ENCODE data around the gene MYRIP. TPM values are rescaled to one million over a fixed set of nuclear protein-coding genes. Genes with fewer than 3 reads are reported as not detected.
"Not testable (repeated sequence)": the region's sequence is repeated elsewhere in the genome, so short reads cannot be mapped to it uniquely, and the experiment has no call there.

Gene MYRIP
- total and polyA plus RNA-seq, 3 donors from 2014 or later = 2.4 to 5.8 (median 4.8) TPM

DNA sequence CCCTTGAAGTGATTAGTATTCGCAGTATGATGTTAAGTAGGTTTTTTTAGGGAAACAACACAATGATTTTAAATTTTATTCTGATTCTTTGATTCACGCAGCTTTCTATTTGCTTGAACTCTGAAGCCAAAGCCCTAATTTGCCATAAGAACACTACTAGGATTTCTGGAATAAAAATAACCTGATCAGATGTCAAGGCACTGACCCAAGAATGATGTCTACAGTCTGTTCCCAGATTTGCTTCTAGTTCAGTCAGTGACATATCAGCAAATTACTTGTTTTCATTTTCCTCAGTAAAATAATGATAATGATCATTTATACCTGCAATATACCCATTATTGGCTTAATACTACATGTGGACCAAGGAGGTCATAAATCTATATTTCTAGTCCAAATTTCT is 320.6 kb downstream of the MYRIP start:
- Histone ChIP-seq H3K27ac (no peak overlapping the region), H3K4me3 (no peak overlapping the region), H3K4me1 (no peaks in the 10 kb centered on the region), H3K9me3 (no peaks in the 10 kb centered on the region), H3K36me3 (ENCODE audit: low read depth, missing control alignments) (no peaks in the 10 kb centered on the region), H3K27me3 (no peaks in the 10 kb centered on the region)
- no peak for DNase-seq
- WGBS, 2 donors = 79 to 91% methylated on average over 2 of the region's 2 CpGs
- TF ChIP-seq POLR2A (IDR thresholded peaks at IDR 0.05) = no peak
- TF ChIP-seq, protein P1, sequence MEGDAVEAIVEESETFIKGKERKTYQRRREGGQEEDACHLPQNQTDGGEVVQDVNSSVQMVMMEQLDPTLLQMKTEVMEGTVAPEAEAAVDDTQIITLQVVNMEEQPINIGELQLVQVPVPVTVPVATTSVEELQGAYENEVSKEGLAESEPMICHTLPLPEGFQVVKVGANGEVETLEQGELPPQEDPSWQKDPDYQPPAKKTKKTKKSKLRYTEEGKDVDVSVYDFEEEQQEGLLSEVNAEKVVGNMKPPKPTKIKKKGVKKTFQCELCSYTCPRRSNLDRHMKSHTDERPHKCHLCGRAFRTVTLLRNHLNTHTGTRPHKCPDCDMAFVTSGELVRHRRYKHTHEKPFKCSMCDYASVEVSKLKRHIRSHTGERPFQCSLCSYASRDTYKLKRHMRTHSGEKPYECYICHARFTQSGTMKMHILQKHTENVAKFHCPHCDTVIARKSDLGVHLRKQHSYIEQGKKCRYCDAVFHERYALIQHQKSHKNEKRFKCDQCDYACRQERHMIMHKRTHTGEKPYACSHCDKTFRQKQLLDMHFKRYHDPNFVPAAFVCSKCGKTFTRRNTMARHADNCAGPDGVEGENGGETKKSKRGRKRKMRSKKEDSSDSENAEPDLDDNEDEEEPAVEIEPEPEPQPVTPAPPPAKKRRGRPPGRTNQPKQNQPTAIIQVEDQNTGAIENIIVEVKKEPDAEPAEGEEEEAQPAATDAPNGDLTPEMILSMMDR (IDR thresholded peaks at IDR 0.05) = no peak
- intact Hi-C loops (cut with DNase I; ENCODE audit: low total_unique reads) = no loop called here

DNA sequence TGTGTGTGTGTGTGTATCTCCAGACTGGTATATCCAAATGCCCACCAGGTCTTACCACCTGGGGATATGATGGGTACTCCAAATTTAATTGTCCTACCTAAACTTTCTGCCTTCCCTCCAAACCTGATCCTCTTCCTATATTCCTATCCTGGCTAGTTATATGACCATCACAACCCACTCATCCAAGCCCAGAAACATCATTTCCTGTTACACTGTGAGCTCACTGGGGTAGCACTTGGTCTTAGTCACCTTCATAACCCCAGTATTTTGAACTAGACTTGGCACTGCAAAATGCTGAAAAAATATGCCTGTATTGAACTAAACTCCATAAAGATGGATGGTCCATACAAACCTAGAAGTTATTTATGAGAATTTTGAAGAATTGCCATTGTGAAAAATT is 321.3 kb downstream of the MYRIP start:
- no peak for DNase-seq
- TF ChIP-seq, protein P1 (IDR thresholded peaks at IDR 0.05) = no peak
- TF ChIP-seq POLR2A (IDR thresholded peaks at IDR 0.05) = no peak

DNA sequence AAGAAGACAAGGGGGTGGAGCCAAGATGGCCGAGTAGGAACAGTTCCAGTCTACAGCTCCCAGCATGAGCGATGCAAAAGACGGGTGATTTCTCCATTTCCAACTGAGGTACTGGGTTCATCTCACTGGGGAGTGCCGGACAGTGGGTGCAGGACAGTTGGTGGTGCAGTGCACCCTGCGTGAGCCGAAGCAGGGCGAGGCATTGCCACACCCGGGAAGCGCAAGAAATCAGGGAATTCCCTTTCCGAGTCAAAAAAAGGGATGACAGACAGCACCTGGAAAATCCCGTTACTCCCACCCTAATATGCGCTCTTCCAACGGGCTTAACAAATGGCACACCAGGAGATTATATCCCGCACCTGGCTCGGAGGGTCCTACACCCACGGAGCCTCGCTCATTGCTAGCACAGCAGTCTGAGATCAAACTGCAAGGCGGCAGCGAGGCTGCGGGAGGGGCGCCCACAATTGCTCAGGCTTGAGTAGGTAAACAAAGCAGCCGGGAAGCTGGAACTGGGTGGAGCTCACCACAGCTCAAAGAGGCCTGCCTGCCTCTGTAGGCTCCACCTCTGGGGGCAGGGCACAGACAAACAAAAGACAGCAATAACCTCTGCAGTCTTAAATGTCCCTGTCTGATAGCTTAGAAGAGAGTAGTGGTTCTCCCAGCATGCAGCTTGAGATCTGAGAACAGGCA is 324.6 kb downstream of the MYRIP start:
- intact Hi-C loops (cut with DNase I; ENCODE audit: low total_unique reads); H3K4me1 ChIP-seq; H3K36me3 ChIP-seq (ENCODE audit: low read depth, missing control alignments); H3K27ac ChIP-seq; DNase-seq; H3K4me3 ChIP-seq; H3K27me3 ChIP-seq; H3K9me3 ChIP-seq: not testable (repeated sequence)
- 90 to 94% methylated on average over 19 to 22 of the region's 22 CpGs for WGBS, 2 donors

More for the DNA sequence above, 321.3 kb downstream of the MYRIP start:
- no peak overlapping the region for H3K27ac ChIP-seq
- H3K36me3 ChIP-seq (ENCODE audit: low read depth, missing control alignments) = no peaks in the 10 kb centered on the region
- H3K4me3 ChIP-seq = no peak overlapping the region
- intact Hi-C loops (cut with DNase I; ENCODE audit: low total_unique reads) = no loop called here
- H3K27me3 ChIP-seq = no peaks in the 10 kb centered on the region
- H3K9me3 ChIP-seq = no peaks in the 10 kb centered on the region
- no peaks in the 10 kb centered on the region for H3K4me1 ChIP-seq

DNA sequence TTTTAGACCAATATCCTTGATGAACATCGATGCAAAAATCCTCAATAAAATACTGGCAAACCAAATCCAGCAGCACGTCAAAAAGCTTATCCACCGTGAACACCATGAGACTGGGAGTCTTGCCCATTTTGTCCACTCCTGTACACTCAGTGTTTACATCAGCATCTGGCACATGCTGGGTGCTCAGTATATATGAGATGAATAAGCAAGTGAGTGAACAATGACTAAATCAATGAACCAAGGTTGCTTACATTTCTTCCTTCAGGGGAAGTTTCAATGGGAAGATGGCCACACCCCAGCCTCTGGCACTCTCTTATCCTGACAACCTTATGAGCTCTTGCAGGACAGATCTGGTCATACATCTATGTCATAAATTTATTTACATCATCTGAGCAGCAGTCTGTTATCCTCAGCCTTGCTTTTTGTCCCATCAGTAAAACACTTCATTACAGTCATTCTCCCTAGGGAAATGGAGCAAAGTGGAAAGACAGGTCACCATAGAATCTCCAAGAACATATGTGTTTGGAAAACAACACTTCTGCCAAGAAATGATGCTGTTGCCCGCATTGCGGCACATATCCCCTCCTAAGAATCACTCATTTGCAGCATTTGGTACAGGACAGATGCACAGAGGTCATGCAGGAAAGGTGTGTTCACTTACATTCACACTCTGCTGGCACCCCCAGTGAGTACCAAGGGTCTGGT is 328.3 kb downstream of the MYRIP start:
- Histone ChIP-seq H3K9me3 (no peaks in the 10 kb centered on the region), H3K36me3 (ENCODE audit: low read depth, missing control alignments) (no peaks in the 10 kb centered on the region), H3K4me1 (no peaks in the 10 kb centered on the region), H3K4me3 (no peak overlapping the region), H3K27ac (no peak overlapping the region), H3K27me3 (no peaks in the 10 kb centered on the region)
- TF ChIP-seq POLR2A (IDR thresholded peaks at IDR 0.05) = no peak
- TF ChIP-seq, protein P1 (IDR thresholded peaks at IDR 0.05) = no peak
- WGBS, 2 donors = 79 to 88% methylated on average over 5 of the region's 5 CpGs
- intact Hi-C loops (cut with DNase I; ENCODE audit: low total_unique reads) = no loop called here
- DNase-seq = no peak

DNA sequence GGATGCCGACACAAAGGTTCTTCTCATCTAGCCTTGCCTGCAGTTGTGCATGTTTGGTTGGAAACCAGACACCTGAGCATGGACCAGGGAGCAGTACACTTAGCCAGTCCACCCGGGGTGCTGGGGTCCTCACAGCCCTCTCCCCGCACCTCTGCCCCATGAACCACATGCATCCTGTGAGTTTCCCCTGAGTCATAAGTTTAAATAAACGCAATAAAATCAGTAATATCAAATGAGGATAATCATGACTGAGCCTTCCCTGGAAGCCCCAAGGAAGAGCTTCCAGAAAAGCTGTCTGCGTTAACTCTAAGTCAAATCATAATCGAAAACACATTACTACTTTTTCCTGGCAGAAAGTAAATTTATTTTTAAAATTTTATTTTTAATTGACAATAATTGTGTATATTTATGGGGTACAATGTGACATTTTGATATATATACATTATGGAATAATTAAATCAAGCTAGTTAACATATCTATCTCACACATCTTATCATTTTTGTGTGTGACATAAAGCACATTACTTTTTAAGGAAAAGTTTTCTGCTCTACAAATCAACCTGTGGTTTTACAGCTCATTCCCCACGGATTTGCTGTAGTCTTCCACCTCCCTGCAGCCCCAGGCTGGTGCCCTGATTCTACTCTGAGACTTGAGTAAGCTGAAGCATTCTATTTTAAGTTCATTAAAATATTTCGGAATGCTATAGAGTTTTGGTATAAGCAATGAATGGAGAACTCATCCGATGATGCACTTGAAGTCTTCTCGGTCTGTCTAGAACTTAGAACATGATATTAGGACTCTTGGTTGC is 334.1 kb downstream of the MYRIP start:
- no peaks in the 10 kb centered on the region for H3K36me3 ChIP-seq (ENCODE audit: low read depth, missing control alignments)
- intact Hi-C loops (cut with DNase I; ENCODE audit: low total_unique reads) = no loop called here
- no peak overlapping the region for H3K27ac ChIP-seq
- no peaks in the 10 kb centered on the region for H3K4me1 ChIP-seq
- no peaks in the 10 kb centered on the region for H3K27me3 ChIP-seq
- DNase-seq = no peak
- TF ChIP-seq, protein P1 (IDR thresholded peaks at IDR 0.05) = no peak
- no peak overlapping the region for H3K4me3 ChIP-seq
- H3K9me3 ChIP-seq = no peaks in the 10 kb centered on the region
- 85 to 89% methylated on average over 10 of the region's 10 CpGs for WGBS, 2 donors

Measured in testis (tissue), 3 donors.